NB4 (cell line): ENCODE results near the gene GNMT.

Source experiments
- POLR2A ChIP-seq: IDR thresholded peaks from 2 replicates; pipeline ENCODE4 v1.6.1; 2011; ENCODE audit warnings: mild to moderate bottlenecking; ENCODE audit not compliant: insufficient read length; ENCODE audit errors: extremely low read depth
- TF ChIP-seq, protein P1 (sequence below): IDR thresholded peaks from one replicate; pipeline ENCODE4 v1.5.1; 2012; ENCODE audit warnings: low read depth, low read length

DNA sequence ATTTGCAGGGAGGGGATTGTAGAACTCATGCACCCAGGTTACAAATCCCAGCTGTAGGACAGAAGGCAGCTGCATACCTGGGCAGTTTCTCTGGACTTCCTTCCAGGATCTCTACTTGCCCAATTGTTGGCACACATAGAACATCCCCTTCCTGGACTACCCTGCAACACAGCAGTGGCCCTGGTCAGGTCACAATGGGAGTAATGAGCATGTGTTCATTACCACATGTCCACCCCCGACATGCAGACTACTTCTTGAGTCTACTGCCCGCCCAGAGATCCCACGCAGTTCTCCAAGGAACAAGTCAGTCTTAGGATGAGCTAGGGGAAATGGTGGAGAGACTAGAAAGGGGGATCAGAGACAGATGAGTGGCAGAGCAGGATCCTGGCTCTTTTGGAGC is 13.4 kb downstream of the GNMT start:
- TF ChIP-seq, protein P1, sequence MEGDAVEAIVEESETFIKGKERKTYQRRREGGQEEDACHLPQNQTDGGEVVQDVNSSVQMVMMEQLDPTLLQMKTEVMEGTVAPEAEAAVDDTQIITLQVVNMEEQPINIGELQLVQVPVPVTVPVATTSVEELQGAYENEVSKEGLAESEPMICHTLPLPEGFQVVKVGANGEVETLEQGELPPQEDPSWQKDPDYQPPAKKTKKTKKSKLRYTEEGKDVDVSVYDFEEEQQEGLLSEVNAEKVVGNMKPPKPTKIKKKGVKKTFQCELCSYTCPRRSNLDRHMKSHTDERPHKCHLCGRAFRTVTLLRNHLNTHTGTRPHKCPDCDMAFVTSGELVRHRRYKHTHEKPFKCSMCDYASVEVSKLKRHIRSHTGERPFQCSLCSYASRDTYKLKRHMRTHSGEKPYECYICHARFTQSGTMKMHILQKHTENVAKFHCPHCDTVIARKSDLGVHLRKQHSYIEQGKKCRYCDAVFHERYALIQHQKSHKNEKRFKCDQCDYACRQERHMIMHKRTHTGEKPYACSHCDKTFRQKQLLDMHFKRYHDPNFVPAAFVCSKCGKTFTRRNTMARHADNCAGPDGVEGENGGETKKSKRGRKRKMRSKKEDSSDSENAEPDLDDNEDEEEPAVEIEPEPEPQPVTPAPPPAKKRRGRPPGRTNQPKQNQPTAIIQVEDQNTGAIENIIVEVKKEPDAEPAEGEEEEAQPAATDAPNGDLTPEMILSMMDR = no peak
- no peak for TF ChIP-seq POLR2A
